Neural progenitor cell (in vitro differentiated cells): Measurements from ENCODE around the gene SDK2.

ENCODE experiments used
- EZH2phosphoT487 ChIP-seq: fragments of 200-600 bp; sonication (generic); IDR thresholded peaks from 2 replicates; pipeline ENCODE4 v1.6.1; 2017; ENCODE audit warnings: antibody characterized with exemption
- TF ChIP-seq, protein P1 (sequence below): fragments of 200-600 bp; sonication (generic); IDR thresholded peaks from 2 replicates; pipeline ENCODE4 v1.5.1; 2017; ENCODE audit warnings: antibody characterized with exemption, mild to moderate bottlenecking

DNA sequence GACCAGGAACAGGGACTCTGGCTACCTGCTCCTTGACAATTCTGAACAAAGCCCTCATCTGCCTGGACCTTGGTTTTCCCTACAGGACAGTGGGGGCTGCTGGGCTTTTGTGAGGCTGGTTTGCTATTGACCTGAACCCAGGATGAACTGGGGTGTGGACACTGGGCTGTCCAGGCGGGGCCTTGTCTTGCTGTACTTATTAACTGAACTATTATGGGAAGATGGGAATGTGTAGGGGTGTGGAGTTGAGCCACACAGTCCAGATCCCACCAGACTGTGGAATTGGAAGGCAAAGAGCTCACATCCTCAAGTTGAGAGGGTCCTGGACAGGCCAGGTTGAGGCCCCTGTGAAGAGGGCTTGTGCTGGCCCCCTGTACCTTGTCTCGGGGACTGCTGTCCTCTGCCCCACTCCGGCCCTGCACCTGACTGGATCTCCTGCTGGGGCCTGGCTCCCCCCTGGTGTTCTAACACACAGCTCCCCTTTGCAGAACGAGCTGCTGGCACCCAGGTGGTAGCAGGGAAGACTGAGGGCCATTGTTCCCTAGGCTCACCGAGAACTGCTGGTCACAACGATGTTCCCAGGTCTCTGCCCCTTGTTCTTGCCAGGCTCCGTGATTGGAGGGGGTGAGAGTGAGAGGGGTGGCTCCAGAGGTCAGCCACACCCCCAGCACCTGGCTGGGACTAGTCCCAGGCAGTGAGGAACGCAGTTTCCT lies 280.6 kb downstream of the SDK2 start:
- TF ChIP-seq, protein P1, sequence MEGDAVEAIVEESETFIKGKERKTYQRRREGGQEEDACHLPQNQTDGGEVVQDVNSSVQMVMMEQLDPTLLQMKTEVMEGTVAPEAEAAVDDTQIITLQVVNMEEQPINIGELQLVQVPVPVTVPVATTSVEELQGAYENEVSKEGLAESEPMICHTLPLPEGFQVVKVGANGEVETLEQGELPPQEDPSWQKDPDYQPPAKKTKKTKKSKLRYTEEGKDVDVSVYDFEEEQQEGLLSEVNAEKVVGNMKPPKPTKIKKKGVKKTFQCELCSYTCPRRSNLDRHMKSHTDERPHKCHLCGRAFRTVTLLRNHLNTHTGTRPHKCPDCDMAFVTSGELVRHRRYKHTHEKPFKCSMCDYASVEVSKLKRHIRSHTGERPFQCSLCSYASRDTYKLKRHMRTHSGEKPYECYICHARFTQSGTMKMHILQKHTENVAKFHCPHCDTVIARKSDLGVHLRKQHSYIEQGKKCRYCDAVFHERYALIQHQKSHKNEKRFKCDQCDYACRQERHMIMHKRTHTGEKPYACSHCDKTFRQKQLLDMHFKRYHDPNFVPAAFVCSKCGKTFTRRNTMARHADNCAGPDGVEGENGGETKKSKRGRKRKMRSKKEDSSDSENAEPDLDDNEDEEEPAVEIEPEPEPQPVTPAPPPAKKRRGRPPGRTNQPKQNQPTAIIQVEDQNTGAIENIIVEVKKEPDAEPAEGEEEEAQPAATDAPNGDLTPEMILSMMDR, result no peak
- TF ChIP-seq EZH2phosphoT487, result no peak
